ENCODE data around the gene LRP1. TPM values are rescaled to one million over a fixed set of nuclear protein-coding genes. Genes with fewer than 3 reads are reported as not detected.

LRP1 gene
- total and polyA plus RNA-seq, 2 of the 4 experiments (the other 2 are of a cell fraction): 73.1 to 142 TPM

GRCh38 chr12:57204454-57204853, 76.2 kb downstream of the LRP1 start:
- H4K20me1 ChIP-seq (ENCODE audit: insufficient read depth, low read length): peaks cover 14% of the 10 kb centered on the region
- DNase-seq: no peak
- H3K14ac ChIP-seq (replicated peaks; ENCODE audit: low read depth, low read length): no peak overlapping the region
- H2AK9ac ChIP-seq (replicated peaks; ENCODE audit: low read depth, low read length, poor library complexity): no peak overlapping the region
- H3K9me1 ChIP-seq (ENCODE audit: insufficient read depth, low read length): no peaks in the 10 kb centered on the region
- BruUV-seq (replicated peaks): no TSS peak
- no peak overlapping the region for H3K9ac ChIP-seq (ENCODE audit: low read depth, low read length)
- peaks cover 96% of the 10 kb centered on the region for H3K36me3 ChIP-seq (ENCODE audit: control insufficient read depth, insufficient read depth, low read length)
- ChIA-PET POLR2A (ENCODE audit: unreplicated experiment) (no interaction called here), CTCF (no interaction called here)
- H2BK5ac ChIP-seq (ENCODE audit: low read depth, low read length, poor library complexity, severe bottlenecking): no peak overlapping the region
- no peak overlapping the region for H2BK15ac ChIP-seq (ENCODE audit: low read depth, low read length)
- H3K4ac ChIP-seq (ENCODE audit: low read depth, low read length): no peak overlapping the region
- H3K4me1 ChIP-seq (ENCODE audit: control insufficient read depth, insufficient read depth, low read length): no peaks in the 10 kb centered on the region
- no peak overlapping the region for H3K4me3 ChIP-seq (ENCODE audit: insufficient read depth, low read depth, low read length)
- in situ Hi-C loops (cut with MboI; ENCODE audit: low sequenced_read_pairs): no loop called here
- dilution Hi-C loops (cut with HindIII; ENCODE audit: low sequenced_read_pairs, unreplicated experiment): no loop called here
- no peak overlapping the region for H2AK5ac ChIP-seq (ENCODE audit: low read depth, low read length)
- no peak overlapping the region for H2BK20ac ChIP-seq (ENCODE audit: low read depth, low read length)
- intact Hi-C loops (cut with micrococcal nuclease): no loop called here
- H4K8ac ChIP-seq (ENCODE audit: low read depth in 2 of 2, low read length in 2 of 2): no peak overlapping the region
- H3K9me3 ChIP-seq (ENCODE audit: control insufficient read depth, insufficient read depth, low read length): no peaks in the 10 kb centered on the region
- no peak overlapping the region for H3K56ac ChIP-seq (ENCODE audit: extremely low read depth, insufficient read depth, low read length)
- H3K27ac ChIP-seq (ENCODE audit: insufficient read depth, low read length): no peak overlapping the region
- no peak overlapping the region for H2AFZ ChIP-seq (replicated peaks; ENCODE audit: low read length, poor library complexity)
- 96% methylated on average over 14 of the region's 19 CpGs; no CpG with 5 or more reads in 1 of the 2 experiments for WGBS, 2 experiments (ENCODE audit: extremely low coverage in 2 of 2, insufficient read length in 1 of 2)
- H3K18ac ChIP-seq (ENCODE audit: low read depth, low read length): no peak overlapping the region
- H4K91ac ChIP-seq (ENCODE audit: insufficient read depth, low read depth, low read length): no peak overlapping the region
- H4K5ac ChIP-seq (ENCODE audit: low read depth, low read length): no peak overlapping the region
- H3K4me2 ChIP-seq (ENCODE audit: low read depth, low read length): no peak overlapping the region
- TF ChIP-seq RFX5 (IDR thresholded peaks at IDR 0.05; ENCODE audit: low read depth, low read length) (no peak), ELK1 (IDR thresholded peaks at IDR 0.05; ENCODE audit: borderline replicate concordance, low read depth, low read length) (no peak)
- H3K27me3 ChIP-seq (ENCODE audit: control insufficient read depth, insufficient read depth, low read length): no peaks in the 10 kb centered on the region
- no peak overlapping the region for H3K23ac ChIP-seq (ENCODE audit: low read depth, low read length)
- no peak for ATAC-seq (ENCODE audit: low read depth)
- peaks cover 4 to 11% of the 10 kb centered on the region in 2 experiments; a peak in 2 of 4 replicates for H3K79me1 ChIP-seq (ENCODE audit: low read depth in 1 of 2, low read length in 2 of 2)
- H2BK120ac ChIP-seq (ENCODE audit: low read depth, low read length): no peak overlapping the region

All from IMR-90 (cell line).